A549 (cell line): Measurements from ENCODE around the gene FSTL5.

Source experiments
- CEBPB ChIP-seq, 2 experiments: fragments of >200 bp in 1 of 2; sonication (Bioruptor Twin) in 1 of 2; formaldehyde crosslinking in 1 of 2; IDR thresholded peaks; 2 replicates each; pipeline ENCODE4 v1.6.1; 2012 to 2016
- CHD2 ChIP-seq: fragments of 150-350 bp; IDR thresholded peaks from 2 replicates; pipeline ENCODE4 v1.6.1; 2014; ENCODE audit warnings: low read length; ENCODE audit not compliant: partially characterized antibody
- FOSB ChIP-seq: fragments of 250-450 bp; sonication (Bioruptor Pico); IDR thresholded peaks from 2 replicates; pipeline ENCODE4 v1.5.0; 2020; ENCODE audit warnings: mild to moderate bottlenecking, moderate library complexity
- JUN ChIP-seq, 2 experiments: fragments of >200 bp; sonication (Bioruptor Twin); formaldehyde crosslinking; IDR thresholded peaks; 2 replicates in 1 of 2; 3 replicates in 1 of 2; pipeline ENCODE4 v1.6.1; 2016 to 2017
- POLR2A ChIP-seq: IDR thresholded peaks from 2 replicates; pipeline ENCODE4 v1.6.1; 2012; ENCODE audit warnings: mild to moderate bottlenecking, low read length
- RNF2 ChIP-seq: fragments of 200-600 bp; sonication (generic); IDR thresholded peaks from 2 replicates; pipeline ENCODE4 v1.6.1; 2016; ENCODE audit warnings: low read depth, mild to moderate bottlenecking, antibody characterized with exemption, moderate library complexity, borderline replicate concordance
- SMC3 ChIP-seq: fragments of >200 bp; sonication (Bioruptor Twin); formaldehyde crosslinking; IDR thresholded peaks from 3 replicates; pipeline ENCODE4 v1.6.1; 2018; ENCODE audit warnings: inconsistent platforms
- TF ChIP-seq, protein P1 (sequence below): fragments of >200 bp; sonication (Bioruptor Twin); formaldehyde crosslinking; IDR thresholded peaks from 3 replicates; pipeline ENCODE4 v1.5.1; 2016
- TF ChIP-seq, protein P2 (sequence below): fragments of 200-600 bp; sonication (generic); IDR thresholded peaks from 2 replicates; pipeline ENCODE4 v1.6.1; 2016; ENCODE audit warnings: antibody characterized with exemption, mild to moderate bottlenecking, moderate library complexity
- TF ChIP-seq, protein P3 (sequence below): IDR thresholded peaks from 2 replicates; pipeline ENCODE4 v1.6.1; 2012
- TF ChIP-seq, protein P4 (sequence below): fragments of 450-650 bp; IDR thresholded peaks from 2 replicates; pipeline ENCODE4 v1.6.1; 2014; ENCODE audit warnings: antibody characterized with exemption

DNA sequence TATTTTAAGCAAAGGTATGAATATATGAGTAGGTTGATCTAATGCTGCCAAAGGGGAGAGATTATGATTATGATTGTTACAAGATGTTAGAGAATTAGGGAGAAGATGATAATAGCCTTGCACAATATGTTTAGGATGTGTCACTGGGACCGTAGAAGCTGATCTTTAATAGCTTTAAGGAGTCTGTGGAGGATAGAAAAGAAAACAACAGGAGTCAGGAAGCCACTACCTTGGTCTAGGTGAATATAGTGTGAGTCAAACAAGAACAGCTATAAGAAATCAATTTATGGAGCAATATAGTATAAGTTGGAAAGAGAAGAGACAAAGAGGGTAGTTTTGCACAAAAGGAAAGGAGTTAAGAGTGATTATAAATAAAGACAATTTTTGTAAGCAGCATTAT lies 232.7 kb downstream of the FSTL5 start:
- TF ChIP-seq RNF2 (no peak), FOSB (CRISPR knock-in tag) (no peak), SMC3 (no peak), POLR2A (no peak), JUN (IDR thresholded peaks at IDR 0.05) (no peak), CHD2 (no peak), CEBPB (IDR thresholded peaks at IDR 0.05) (no peak)
- TF ChIP-seq, protein P1, sequence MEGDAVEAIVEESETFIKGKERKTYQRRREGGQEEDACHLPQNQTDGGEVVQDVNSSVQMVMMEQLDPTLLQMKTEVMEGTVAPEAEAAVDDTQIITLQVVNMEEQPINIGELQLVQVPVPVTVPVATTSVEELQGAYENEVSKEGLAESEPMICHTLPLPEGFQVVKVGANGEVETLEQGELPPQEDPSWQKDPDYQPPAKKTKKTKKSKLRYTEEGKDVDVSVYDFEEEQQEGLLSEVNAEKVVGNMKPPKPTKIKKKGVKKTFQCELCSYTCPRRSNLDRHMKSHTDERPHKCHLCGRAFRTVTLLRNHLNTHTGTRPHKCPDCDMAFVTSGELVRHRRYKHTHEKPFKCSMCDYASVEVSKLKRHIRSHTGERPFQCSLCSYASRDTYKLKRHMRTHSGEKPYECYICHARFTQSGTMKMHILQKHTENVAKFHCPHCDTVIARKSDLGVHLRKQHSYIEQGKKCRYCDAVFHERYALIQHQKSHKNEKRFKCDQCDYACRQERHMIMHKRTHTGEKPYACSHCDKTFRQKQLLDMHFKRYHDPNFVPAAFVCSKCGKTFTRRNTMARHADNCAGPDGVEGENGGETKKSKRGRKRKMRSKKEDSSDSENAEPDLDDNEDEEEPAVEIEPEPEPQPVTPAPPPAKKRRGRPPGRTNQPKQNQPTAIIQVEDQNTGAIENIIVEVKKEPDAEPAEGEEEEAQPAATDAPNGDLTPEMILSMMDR, result no peak
- TF ChIP-seq, protein P2, sequence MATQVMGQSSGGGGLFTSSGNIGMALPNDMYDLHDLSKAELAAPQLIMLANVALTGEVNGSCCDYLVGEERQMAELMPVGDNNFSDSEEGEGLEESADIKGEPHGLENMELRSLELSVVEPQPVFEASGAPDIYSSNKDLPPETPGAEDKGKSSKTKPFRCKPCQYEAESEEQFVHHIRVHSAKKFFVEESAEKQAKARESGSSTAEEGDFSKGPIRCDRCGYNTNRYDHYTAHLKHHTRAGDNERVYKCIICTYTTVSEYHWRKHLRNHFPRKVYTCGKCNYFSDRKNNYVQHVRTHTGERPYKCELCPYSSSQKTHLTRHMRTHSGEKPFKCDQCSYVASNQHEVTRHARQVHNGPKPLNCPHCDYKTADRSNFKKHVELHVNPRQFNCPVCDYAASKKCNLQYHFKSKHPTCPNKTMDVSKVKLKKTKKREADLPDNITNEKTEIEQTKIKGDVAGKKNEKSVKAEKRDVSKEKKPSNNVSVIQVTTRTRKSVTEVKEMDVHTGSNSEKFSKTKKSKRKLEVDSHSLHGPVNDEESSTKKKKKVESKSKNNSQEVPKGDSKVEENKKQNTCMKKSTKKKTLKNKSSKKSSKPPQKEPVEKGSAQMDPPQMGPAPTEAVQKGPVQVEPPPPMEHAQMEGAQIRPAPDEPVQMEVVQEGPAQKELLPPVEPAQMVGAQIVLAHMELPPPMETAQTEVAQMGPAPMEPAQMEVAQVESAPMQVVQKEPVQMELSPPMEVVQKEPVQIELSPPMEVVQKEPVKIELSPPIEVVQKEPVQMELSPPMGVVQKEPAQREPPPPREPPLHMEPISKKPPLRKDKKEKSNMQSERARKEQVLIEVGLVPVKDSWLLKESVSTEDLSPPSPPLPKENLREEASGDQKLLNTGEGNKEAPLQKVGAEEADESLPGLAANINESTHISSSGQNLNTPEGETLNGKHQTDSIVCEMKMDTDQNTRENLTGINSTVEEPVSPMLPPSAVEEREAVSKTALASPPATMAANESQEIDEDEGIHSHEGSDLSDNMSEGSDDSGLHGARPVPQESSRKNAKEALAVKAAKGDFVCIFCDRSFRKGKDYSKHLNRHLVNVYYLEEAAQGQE, result no peak
- TF ChIP-seq, protein P3, sequence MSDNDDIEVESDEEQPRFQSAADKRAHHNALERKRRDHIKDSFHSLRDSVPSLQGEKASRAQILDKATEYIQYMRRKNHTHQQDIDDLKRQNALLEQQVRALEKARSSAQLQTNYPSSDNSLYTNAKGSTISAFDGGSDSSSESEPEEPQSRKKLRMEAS, result no peak
- TF ChIP-seq, protein P4, sequence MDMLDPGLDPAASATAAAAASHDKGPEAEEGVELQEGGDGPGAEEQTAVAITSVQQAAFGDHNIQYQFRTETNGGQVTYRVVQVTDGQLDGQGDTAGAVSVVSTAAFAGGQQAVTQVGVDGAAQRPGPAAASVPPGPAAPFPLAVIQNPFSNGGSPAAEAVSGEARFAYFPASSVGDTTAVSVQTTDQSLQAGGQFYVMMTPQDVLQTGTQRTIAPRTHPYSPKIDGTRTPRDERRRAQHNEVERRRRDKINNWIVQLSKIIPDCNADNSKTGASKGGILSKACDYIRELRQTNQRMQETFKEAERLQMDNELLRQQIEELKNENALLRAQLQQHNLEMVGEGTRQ, result no peak
